ENCODE results near the gene AGAP1. TPM values are rescaled to one million over a fixed set of nuclear protein-coding genes. Genes with fewer than 3 reads are reported as not detected.

Gene AGAP1
- polyA plus RNA-seq, 1 donor from 2014 or later, result 17.4 TPM

DNA sequence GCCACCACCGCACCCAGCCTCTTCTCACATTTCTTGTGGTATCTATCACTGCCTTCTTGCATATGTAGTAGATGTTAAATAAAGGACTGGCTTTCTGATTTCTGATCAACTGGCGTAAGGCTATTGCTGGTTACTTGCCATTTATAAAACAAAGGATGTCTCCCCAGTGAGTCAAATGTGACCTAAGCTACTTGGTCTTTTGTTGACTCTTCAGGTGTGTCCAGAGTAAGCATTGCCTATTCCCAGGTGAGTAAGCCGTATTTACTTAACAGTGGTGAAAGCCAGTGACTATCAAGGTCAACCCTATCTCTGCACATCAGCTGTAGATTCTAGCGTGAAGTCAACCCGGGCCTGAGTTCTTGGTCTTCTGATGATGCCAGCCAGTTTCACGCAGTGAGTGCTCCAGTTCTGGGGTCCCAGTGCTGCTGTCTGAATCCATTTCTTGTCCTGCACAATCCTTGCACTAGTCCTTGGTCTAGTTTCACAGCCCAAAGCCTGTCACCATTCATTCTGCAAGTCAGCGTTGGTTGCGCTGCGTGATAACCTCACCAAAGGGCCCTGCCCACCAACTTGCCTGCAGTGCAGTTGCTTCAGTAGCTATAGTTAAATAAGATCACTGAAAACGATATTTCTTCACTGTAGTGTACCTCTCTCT is 554.2 kb downstream of the AGAP1 start:
- TF ChIP-seq SMC3 (conservative IDR thresholded peaks at IDR 0.05; ENCODE audit: poor library complexity) (no peak), RAD21 (conservative IDR thresholded peaks at IDR 0.05) (no peak), EZH2 (IDR thresholded peaks at IDR 0.05; ENCODE audit: borderline replicate concordance, insufficient read depth, low read length, poor library complexity, severe bottlenecking) (no peak), MXI1 (conservative IDR thresholded peaks at IDR 0.05; ENCODE audit: poor library complexity, severe bottlenecking) (no peak), EP300 (conservative IDR thresholded peaks at IDR 0.05; ENCODE audit: poor library complexity, severe bottlenecking) (no peak), POLR2AphosphoS5 (IDR thresholded peaks at IDR 0.05) (no peak), TAF1 (IDR thresholded peaks at IDR 0.05; ENCODE audit: low read depth) (no peak)
- TF ChIP-seq, protein P1, sequence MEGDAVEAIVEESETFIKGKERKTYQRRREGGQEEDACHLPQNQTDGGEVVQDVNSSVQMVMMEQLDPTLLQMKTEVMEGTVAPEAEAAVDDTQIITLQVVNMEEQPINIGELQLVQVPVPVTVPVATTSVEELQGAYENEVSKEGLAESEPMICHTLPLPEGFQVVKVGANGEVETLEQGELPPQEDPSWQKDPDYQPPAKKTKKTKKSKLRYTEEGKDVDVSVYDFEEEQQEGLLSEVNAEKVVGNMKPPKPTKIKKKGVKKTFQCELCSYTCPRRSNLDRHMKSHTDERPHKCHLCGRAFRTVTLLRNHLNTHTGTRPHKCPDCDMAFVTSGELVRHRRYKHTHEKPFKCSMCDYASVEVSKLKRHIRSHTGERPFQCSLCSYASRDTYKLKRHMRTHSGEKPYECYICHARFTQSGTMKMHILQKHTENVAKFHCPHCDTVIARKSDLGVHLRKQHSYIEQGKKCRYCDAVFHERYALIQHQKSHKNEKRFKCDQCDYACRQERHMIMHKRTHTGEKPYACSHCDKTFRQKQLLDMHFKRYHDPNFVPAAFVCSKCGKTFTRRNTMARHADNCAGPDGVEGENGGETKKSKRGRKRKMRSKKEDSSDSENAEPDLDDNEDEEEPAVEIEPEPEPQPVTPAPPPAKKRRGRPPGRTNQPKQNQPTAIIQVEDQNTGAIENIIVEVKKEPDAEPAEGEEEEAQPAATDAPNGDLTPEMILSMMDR (IDR thresholded peaks at IDR 0.05; ENCODE audit: poor library complexity, severe bottlenecking), result no peak
- TF ChIP-seq, protein P2, sequence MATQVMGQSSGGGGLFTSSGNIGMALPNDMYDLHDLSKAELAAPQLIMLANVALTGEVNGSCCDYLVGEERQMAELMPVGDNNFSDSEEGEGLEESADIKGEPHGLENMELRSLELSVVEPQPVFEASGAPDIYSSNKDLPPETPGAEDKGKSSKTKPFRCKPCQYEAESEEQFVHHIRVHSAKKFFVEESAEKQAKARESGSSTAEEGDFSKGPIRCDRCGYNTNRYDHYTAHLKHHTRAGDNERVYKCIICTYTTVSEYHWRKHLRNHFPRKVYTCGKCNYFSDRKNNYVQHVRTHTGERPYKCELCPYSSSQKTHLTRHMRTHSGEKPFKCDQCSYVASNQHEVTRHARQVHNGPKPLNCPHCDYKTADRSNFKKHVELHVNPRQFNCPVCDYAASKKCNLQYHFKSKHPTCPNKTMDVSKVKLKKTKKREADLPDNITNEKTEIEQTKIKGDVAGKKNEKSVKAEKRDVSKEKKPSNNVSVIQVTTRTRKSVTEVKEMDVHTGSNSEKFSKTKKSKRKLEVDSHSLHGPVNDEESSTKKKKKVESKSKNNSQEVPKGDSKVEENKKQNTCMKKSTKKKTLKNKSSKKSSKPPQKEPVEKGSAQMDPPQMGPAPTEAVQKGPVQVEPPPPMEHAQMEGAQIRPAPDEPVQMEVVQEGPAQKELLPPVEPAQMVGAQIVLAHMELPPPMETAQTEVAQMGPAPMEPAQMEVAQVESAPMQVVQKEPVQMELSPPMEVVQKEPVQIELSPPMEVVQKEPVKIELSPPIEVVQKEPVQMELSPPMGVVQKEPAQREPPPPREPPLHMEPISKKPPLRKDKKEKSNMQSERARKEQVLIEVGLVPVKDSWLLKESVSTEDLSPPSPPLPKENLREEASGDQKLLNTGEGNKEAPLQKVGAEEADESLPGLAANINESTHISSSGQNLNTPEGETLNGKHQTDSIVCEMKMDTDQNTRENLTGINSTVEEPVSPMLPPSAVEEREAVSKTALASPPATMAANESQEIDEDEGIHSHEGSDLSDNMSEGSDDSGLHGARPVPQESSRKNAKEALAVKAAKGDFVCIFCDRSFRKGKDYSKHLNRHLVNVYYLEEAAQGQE (IDR thresholded peaks at IDR 0.05; ENCODE audit: borderline replicate concordance), result no peak
- no peaks in the 10 kb centered on the region for H3K9me2 ChIP-seq (ENCODE audit: insufficient read depth, low read length)
- H2AFZ ChIP-seq (ENCODE audit: low read depth, low read length), result no peak overlapping the region
- H3K9ac ChIP-seq (ENCODE audit: low read length), result no peak overlapping the region
- no peaks in the 10 kb centered on the region for H3F3A ChIP-seq (ENCODE audit: insufficient read depth, low read length, poor library complexity, severe bottlenecking)
- no peaks in the 10 kb centered on the region for H3K27me3 ChIP-seq (ENCODE audit: insufficient read depth, low read depth, low read length)
- no peaks in the 10 kb centered on the region for H3K36me3 ChIP-seq (ENCODE audit: insufficient read depth, low read length)
- no peaks in the 10 kb centered on the region for H3K79me2 ChIP-seq (replicated peaks; ENCODE audit: insufficient read depth, low read length)
- no peak overlapping the region for H3K4me3 ChIP-seq (ENCODE audit: low read length)
- no peaks in the 10 kb centered on the region for H4K20me1 ChIP-seq (ENCODE audit: insufficient read depth)
- H3K9me3 ChIP-seq (ENCODE audit: low read length), result no peaks in the 10 kb centered on the region
- H3K27ac ChIP-seq (ENCODE audit: low read length), result no peak overlapping the region
- H3K4me2 ChIP-seq (ENCODE audit: low read length), result no peak overlapping the region

DNA sequence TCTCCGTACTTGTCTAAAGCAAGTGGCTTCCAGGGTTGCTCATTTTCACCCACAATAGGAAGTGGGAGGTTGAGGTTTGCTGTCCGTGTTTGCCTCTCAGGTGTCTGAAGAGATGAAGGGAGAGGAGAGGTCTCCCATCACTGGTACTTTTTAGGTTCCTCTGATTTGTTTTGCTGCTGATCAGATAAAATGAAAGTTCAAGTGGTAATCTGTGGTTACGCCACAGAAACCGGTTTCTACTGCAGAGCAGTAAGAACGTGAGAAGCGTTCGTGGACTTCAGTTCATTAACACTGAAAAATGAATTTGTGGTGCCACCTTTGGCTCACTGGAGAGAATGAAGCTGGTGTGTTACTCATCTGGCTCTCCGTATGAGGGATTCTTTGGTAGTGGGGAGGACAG is 556.1 kb downstream of the AGAP1 start:
- Histone ChIP-seq H4K20me1 (ENCODE audit: insufficient read depth) (no peaks in the 10 kb centered on the region), H3K9ac (ENCODE audit: low read length) (no peak overlapping the region), H3K9me3 (ENCODE audit: low read length) (no peaks in the 10 kb centered on the region), H3K9me2 (ENCODE audit: insufficient read depth, low read length) (no peaks in the 10 kb centered on the region), H3K27ac (ENCODE audit: low read length) (no peak overlapping the region), H3F3A (ENCODE audit: insufficient read depth, low read length, poor library complexity, severe bottlenecking) (no peaks in the 10 kb centered on the region), H3K27me3 (ENCODE audit: insufficient read depth, low read depth, low read length) (no peaks in the 10 kb centered on the region), H3K36me3 (ENCODE audit: insufficient read depth, low read length) (no peaks in the 10 kb centered on the region), H2AFZ (ENCODE audit: low read depth, low read length) (no peak overlapping the region), H3K79me2 (replicated peaks; ENCODE audit: insufficient read depth, low read length) (no peaks in the 10 kb centered on the region), H3K4me2 (ENCODE audit: low read length) (no peak overlapping the region), H3K4me3 (ENCODE audit: low read length) (no peak overlapping the region)
- TF ChIP-seq TAF1 (IDR thresholded peaks at IDR 0.05; ENCODE audit: low read depth) (no peak), SMC3 (conservative IDR thresholded peaks at IDR 0.05; ENCODE audit: poor library complexity) (no peak), MXI1 (conservative IDR thresholded peaks at IDR 0.05; ENCODE audit: poor library complexity, severe bottlenecking) (no peak), EZH2 (IDR thresholded peaks at IDR 0.05; ENCODE audit: borderline replicate concordance, insufficient read depth, low read length, poor library complexity, severe bottlenecking) (no peak), RAD21 (conservative IDR thresholded peaks at IDR 0.05) (no peak), POLR2AphosphoS5 (IDR thresholded peaks at IDR 0.05) (no peak), EP300 (conservative IDR thresholded peaks at IDR 0.05; ENCODE audit: poor library complexity, severe bottlenecking) (no peak)
- TF ChIP-seq, protein P1 (IDR thresholded peaks at IDR 0.05; ENCODE audit: poor library complexity, severe bottlenecking), result no peak
- TF ChIP-seq, protein P2 (IDR thresholded peaks at IDR 0.05; ENCODE audit: borderline replicate concordance), result no peak

All from neural cell (in vitro differentiated cells).